Epidermal melanocyte (primary cell): ENCODE measurements around the gene TBC1D22A.

ENCODE experiments used
- DNase-seq: peaks from one replicate; pipeline ENCODE4 v3.0.0; 2011; ENCODE audit warnings: low spot score; ENCODE audit not compliant: insufficient read length

The TBC1D22A gene

GRCh38 chr22:46931414-46931813 lies 169.0 kb downstream of the TBC1D22A start:
- no peak for DNase-seq

DNA sequence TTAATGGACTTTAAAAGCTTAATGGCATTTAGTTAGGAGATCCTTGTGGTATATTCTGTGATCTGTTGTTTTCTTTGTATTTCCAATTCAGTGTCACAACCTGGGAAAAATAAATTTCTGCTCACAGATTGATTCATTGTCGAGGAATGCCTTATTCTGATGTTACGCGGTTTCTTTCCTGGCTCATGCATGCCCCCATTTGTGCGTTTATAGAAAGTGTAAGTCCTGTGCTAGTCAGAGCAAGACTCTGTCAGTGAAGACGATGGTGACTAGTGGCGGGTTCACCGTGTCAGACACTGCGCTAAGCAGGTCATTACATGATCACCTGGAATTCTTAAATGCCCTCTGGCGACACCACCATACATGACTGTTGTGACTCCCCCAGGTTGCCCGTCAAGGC lies 169.4 kb downstream of the TBC1D22A start:
- no peak for DNase-seq

DNA sequence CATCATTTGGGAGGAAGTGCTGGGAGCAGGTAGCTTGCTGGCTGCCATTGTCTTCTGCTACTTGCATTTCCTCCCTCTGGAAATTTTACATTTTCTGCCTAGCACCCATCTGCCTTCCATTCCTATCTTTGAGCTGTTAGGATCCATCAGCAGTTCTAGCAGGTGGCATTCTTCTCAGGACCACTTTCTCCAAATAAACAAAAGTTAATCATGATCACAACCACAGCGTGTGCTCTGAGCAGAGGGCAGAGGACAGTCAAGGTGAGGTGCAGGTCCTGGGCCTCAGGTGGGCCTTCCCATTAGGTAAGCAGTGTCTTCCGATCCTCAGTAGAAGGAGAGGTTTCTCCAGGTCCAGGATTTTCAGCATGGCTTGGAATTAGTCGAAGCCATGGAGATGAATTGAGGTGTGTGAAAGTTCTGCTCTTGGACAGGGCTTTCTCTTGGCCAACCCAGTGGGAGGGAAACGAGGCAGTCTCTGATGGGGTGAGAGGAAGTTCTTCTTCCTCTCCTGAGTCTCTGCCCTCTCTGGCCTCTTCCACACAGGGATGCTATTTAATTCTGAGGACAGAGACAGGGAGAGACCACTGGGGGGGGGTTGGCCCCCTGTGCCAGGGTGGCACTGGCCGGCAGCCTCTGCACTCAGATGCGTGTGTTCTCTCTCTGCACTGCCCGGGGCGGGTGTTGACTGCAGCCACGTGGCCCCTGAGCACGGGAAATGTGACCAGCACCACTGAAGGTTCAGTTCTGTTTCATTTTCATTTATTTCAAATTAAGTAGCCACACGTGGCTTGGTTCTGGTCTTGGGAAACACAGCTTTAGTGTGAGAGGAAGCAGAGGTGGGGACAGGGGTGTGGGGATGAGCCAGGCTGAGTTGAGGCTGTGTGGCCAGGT lies 170.8 kb downstream of the TBC1D22A start:
- DNase-seq, result no peak

GRCh38 chr22:46934172-46934745 lies 171.8 kb downstream of the TBC1D22A start:
- no peak for DNase-seq

DNA sequence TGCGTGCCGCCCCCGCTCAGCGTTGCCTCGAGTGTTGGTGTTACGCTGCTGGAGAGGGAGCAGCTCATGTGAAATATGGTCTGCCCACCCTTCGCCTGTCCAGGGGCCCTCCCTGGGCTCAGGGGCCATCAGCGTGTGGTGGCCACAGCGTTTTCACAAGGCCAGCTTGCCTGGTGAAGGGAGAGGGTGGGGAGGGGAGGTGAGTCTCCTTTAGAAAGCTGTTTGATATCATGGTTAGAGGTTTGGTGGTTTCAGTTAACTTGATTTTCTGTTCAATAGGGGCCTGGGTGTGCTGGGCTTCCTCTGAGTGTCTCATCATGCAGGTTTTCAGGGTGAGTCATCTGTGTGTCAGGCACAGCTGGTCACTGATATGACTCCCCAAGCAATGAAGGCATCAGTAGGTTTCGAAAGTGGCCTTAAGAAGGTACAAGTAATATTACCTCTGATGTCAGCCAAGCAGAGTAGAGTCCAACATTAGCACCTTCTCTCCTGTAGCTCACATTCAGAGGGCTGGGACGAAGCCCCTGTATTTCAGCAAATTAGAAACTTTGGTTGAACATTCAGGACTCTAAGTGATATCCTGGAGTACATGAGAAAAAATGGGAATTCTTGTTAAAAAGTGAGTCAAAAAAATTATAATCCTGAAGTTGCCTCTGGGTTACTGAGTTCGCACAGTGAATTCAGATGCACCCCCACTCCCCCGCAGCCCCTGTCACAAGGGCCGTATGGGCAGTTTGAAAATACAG lies 172.5 kb downstream of the TBC1D22A start:
- no peak for DNase-seq

DNA sequence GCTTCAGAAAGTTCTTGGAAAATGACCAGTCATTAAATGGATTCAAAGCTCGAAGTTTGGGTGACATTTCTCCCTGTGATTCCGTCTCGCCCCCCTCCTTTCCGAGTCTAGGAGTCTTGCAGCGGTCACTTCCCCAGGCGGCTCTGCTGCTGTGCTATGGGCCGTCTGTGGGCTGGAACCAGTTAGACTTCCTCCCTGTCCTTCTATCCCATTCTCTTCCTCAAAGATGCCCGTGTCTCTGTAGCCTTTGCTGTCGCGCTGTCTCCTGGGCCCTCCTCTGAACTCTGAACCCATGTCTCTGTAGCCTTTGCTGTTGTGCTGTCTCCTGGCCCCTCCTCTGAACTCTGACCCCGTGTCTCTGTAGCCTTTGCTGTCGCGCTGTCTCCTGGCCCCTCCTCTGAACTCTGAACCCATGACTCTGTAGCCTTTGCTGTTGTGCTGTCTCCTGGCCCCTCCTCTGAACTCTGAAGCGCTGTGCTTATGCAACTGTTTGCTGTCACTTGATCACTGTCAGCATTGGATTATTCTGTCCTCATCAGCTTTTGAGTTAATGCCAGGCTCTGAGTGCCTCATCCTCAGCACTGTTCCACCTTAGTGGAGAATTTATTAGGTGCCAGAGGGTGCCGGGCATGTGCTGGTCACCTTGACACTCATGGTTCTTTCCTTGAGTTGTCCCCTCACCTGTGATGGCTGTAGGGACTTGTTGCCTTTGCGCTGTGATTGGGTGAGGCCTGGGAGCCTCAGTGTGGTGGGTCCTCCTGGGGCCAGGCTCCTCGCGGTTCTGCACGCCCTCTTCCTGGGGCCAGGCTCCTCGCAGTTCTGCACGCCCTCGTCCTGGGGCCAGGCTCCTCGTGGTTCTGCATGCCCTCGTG lies 173.3 kb downstream of the TBC1D22A start:
- DNase-seq, result no peak

DNA sequence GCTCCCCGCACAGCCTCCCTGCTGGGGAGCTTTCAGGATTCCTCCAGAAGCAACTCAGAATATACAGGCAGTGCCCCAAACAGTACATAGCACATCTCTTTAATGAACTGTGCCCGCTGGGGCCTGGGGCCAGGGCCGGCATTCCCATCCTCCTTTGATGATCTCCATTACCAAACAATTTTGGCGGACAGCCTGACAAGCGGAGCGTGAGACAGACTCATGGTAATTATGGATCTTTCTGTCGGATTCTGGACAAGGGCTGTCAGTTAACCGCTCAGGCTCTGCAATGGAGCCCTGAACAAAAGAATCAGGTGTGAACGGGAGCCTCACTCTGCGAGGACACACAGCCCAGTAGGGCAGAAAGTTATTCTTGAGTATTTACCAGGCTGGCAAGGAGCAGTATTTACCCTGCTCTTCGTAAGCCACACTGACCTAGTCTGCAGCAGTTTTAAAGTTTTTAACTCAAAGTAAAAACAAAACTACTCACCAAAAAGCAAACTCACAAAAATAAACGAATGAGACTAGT lies 174.0 kb downstream of the TBC1D22A start:
- DNase-seq, result no peak

DNA sequence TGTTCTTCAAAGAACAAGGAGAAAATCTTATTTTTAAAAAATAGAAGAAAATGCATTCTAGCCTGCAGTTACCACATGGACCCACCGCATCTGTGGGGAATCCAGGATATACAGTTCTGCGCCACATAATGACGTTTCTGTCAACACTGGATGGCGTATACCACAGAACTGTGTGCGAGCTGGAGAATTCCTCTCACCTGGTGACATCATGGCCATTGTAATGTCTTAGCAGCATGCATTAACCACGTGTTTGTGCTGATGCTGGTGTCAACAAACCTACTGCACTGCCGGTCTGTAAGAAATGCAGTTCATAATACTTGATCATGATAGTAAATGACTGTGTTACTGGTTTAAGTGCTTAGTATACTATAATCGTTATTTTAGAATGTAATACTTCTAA lies 174.7 kb downstream of the TBC1D22A start:
- DNase-seq, result no peak

- no peak for DNase-seq
Measured at GRCh38 chr22:46937939-46938338, 175.5 kb downstream of the TBC1D22A start.

DNA sequence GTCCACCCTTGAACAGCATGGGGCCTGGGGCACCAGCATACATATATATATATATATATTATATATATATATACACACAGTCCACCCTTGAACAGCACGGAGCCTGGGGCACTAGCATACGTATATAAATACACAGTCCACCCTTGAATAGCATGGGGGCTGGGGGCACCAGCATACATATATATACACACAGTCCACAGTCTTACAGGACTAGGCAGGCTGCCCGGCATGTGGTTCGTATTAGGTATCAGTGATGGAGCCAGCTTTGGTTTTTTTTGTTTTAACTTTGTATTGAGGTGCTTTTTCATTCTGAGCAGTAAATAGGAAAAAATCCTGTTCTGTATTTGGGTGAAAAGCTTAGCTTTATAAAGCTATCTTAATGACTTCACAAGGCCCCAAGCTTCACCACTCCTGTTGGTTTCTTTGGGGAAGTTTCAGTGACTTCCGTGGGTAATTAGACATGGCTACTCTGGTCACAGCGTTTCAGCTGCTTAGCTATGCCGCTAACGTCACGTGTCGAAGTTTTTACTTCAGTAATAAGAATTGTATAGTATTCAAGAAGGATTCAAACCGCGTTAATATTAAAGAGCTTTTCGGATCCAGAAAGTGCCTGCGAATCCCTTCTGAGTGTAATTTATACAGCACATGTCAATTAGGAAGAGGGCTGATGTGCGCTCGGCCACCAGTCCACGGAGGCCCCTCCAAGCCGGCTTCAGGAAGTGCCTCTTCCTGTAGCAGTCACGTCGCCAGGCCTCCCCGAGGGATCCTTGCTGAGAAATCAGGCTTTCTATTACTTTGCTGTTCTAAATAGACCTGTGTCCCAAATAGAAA lies 179.7 kb downstream of the TBC1D22A start:
- DNase-seq, result no peak

DNA sequence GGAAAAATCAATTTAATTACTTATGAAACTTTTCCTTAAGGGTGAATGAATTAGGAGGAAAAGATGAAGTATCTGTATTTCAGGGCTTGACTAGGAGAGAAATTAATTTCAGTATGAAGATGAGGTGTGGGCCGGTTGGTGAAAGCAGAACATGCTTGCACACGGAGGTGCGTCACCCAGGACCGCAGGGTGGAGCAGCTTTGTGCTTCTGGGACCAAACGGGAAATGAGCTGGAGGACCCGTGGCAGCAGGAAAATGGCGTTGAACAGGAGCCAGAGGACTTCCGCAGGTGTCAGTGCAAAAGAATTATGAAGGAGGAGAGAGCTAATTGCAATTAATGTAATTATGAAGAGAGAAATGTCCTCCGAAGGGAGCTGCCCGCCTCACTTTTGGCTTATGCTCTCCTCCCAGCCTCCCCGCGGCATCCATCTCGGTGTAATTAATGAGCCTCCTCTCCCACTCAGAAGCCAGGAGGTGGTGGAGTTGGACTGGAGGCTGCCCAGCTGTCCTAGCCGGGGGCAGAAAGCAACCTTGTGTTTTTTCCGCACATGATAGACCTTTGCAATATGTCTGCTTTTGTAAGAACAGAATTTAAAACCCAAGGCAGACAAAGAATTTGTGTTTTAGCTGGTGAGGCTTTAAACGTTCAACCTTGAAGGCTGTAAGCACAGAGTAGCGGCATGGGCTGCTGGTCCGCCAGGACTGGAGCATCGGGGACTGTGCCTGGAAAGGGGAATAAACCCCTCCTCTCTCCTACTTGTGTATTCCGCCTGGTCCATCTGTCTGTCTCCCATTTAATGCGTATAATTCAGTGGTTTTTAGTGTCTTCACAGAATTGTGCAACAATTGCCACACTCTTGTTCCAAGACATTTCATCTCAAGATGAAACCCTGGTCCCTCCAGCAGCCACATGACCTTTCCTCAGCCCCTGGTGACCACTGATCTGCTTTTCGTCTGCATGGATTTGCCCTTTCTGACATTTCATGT lies 180.6 kb downstream of the TBC1D22A start:
- DNase-seq, result no peak

DNA sequence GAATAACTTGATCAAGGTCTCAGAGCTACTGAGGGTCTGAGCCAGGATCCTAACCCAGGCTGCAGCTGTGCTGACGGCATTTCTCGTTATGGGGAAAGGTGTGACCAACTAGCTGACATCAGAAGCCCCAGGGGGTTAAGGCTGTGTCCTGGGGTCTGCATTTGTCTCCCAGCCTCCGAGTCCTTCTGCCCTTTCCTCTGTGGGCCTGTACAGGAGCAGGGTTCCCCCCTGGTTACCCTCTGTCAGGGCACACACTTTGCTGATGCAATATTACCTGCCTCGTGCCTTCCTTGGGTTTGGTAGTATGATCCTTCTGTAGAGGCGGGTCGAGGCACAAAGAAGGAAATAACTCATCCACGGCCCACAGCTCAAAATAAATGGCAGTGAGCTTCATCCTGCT lies 183.0 kb downstream of the TBC1D22A start:
- no peak for DNase-seq

- no peak for DNase-seq
Measured at GRCh38 chr22:46946383-46946962, 184.0 kb downstream of the TBC1D22A start.

DNA sequence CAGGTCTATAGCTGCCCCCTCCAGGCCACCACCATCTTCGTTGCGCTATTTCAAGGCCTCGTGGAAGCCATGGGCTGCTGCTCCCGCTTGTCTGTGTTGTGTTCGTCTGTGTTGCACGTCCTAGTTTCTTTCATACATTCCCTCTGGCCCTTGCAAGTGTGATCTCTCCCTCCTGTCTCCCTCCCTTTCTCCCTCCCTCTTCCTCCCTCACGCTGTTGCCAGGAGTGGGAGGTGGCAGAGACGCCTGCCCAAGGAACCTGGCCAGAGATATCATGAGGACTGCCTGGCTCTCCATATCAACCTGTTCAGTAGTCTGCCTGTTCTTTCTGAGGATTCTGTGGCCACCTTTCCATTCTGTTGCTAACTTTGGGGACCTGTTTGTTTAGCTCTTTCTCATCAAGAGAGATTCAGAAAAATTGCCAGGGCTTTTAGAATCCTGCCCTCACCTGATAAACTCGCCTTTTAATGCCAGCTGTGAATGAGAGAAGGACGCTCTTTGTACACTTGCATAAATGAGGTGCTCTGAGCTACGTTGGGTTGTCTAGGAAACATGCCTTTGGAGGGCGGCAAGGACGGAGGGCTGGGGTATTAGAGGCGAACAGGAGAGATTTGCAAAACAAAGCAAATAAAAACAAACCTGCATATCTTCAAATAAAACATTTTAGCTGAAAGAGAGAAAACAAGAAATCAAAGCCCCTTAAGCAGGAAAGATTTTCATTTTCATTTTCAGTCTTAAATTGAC lies 185.2 kb downstream of the TBC1D22A start:
- DNase-seq, result no peak

- no peak for DNase-seq
Measured at GRCh38 chr22:46948411-46949144, 186.1 kb downstream of the TBC1D22A start.

- DNase-seq, result no peak
Measured at GRCh38 chr22:46951350-46951749, 188.9 kb downstream of the TBC1D22A start.

- no peak for DNase-seq
Measured at GRCh38 chr22:46951973-46952372, 189.5 kb downstream of the TBC1D22A start.
